ENCODE results near the gene UBL4A. TPM values are rescaled to one million over a fixed set of nuclear protein-coding genes. Genes with fewer than 3 reads are reported as not detected.

The UBL4A gene
- total RNA-seq, 4 donors from 2014 or later = 26.7 to 32.6 (median 30.1) TPM

- TF ChIP-seq CTCF (IDR thresholded peaks at IDR 0.05; ENCODE audit: low read depth) = no peak
These were observed 20.8 kb downstream of the UBL4A start for GRCh38 chrX:154465601-154466000.

- TF ChIP-seq CTCF (IDR thresholded peaks at IDR 0.05; ENCODE audit: low read depth) = no peak
These were observed 21.5 kb downstream of the UBL4A start for GRCh38 chrX:154464806-154465365.

GRCh38 chrX:154463611-154464220 is 22.7 kb downstream of the UBL4A start:
- TF ChIP-seq CTCF (IDR thresholded peaks at IDR 0.05; ENCODE audit: low read depth) = no peak

- no peak for TF ChIP-seq CTCF (IDR thresholded peaks at IDR 0.05; ENCODE audit: low read depth)
These were observed 24.0 kb downstream of the UBL4A start for GRCh38 chrX:154462396-154462795.

GRCh38 chrX:154460326-154460725 is 26.1 kb downstream of the UBL4A start:
- no peak for TF ChIP-seq CTCF (IDR thresholded peaks at IDR 0.05; ENCODE audit: low read depth)

GRCh38 chrX:154459832-154460231 is 26.6 kb downstream of the UBL4A start:
- TF ChIP-seq CTCF (IDR thresholded peaks at IDR 0.05; ENCODE audit: low read depth) = no peak

GRCh38 chrX:154458954-154459778 is 27.2 kb downstream of the UBL4A start:
- TF ChIP-seq CTCF (IDR thresholded peaks at IDR 0.05; ENCODE audit: low read depth) = no peak
